Measurements from ENCODE around the gene SMIM31. TPM values are rescaled to one million over a fixed set of nuclear protein-coding genes. Genes with fewer than 3 reads are reported as not detected.

The SMIM31 gene
- total and polyA plus RNA-seq, 2 donors (not counting 1 experiment from before 2014, with no cell fraction given): not detected

GRCh38 chr4:164824581-164824980 is 70.7 kb downstream of the SMIM31 start:
- POLR2A ChIA-PET: no interaction called here
- CTCF ChIA-PET: no interaction called here

DNA sequence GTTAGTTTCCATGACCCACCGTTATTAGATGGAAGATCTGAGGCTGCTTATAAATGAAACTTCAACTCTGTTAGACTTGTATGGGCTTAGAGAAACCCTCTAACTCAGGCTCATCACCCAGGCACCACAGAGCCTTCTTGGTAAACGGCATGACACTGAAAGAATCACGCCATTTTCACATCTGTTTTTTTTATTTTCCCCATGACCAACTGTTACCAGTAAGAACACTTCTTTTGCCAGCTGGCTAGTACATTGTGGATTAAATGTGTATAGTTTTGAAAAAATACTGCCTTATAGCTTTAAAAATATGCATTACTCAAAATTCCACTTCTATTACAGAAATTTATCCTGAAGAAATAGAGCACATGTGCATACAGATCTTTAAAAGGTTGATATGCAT is 75.0 kb downstream of the SMIM31 start:
- no peaks in the 10 kb centered on the region for H3K4me1 Mint-ChIP-seq
- intact Hi-C loops (cut with micrococcal nuclease): no loop called here
- WGBS (ENCODE audit: insufficient coverage): no CpG with 5 or more reads among the region's 3 CpGs
- H3K27me3 Mint-ChIP-seq: no peaks in the 10 kb centered on the region
- H3K4me2 ChIP-seq (replicated peaks; ENCODE audit: low read depth, low read length, poor library complexity, severe bottlenecking): no peak overlapping the region
- CTCF ChIA-PET: no interaction called here
- no peaks in the 10 kb centered on the region for H3K9me3 ChIP-seq (ENCODE audit: control extremely low read depth in 1 of 3, control insufficient read depth in 2 of 3, insufficient read depth in 1 of 3, low read length in 2 of 3)
- no peak for DNase-seq
- no peaks in the 10 kb centered on the region for H3K36me3 ChIP-seq (replicated peaks in 1 of 2; ENCODE audit: control extremely low read depth in 1 of 2, control insufficient read depth in 1 of 2, extremely low read depth in 1 of 2, insufficient read depth in 2 of 2, low read length in 1 of 2)
- no peaks in the 10 kb centered on the region for H3K4me1 ChIP-seq (ENCODE audit: control insufficient read depth in 2 of 2, insufficient read depth in 2 of 2, low read length in 2 of 2)
- H3K9ac ChIP-seq (ENCODE audit: low read length): no peak overlapping the region
- H3K9me3 Mint-ChIP-seq (ENCODE audit: insufficient read depth): no peaks in the 10 kb centered on the region
- no peak overlapping the region for H3K4me3 Mint-ChIP-seq
- H3K27me3 ChIP-seq (replicated peaks in 1 of 4; ENCODE audit: control extremely low read depth in 1 of 4, control insufficient read depth in 3 of 4, insufficient read depth in 4 of 4, low read length in 3 of 4): no peaks in the 10 kb centered on the region
- H4K20me1 ChIP-seq (ENCODE audit: control insufficient read depth, insufficient read depth, low read length, poor library complexity, severe bottlenecking): no peaks in the 10 kb centered on the region
- no peak overlapping the region for H3K27ac Mint-ChIP-seq
- H3K4me3 ChIP-seq (ENCODE audit: control extremely low read depth in 1 of 5, extremely low read depth in 1 of 5, insufficient read depth in 1 of 5, low read depth in 2 of 5, low read length in 4 of 5): no peak overlapping the region
- TF ChIP-seq, protein P1, sequence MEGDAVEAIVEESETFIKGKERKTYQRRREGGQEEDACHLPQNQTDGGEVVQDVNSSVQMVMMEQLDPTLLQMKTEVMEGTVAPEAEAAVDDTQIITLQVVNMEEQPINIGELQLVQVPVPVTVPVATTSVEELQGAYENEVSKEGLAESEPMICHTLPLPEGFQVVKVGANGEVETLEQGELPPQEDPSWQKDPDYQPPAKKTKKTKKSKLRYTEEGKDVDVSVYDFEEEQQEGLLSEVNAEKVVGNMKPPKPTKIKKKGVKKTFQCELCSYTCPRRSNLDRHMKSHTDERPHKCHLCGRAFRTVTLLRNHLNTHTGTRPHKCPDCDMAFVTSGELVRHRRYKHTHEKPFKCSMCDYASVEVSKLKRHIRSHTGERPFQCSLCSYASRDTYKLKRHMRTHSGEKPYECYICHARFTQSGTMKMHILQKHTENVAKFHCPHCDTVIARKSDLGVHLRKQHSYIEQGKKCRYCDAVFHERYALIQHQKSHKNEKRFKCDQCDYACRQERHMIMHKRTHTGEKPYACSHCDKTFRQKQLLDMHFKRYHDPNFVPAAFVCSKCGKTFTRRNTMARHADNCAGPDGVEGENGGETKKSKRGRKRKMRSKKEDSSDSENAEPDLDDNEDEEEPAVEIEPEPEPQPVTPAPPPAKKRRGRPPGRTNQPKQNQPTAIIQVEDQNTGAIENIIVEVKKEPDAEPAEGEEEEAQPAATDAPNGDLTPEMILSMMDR (IDR thresholded peaks at IDR 0.05): no peak
- no peak for TF ChIP-seq EZH2 (IDR thresholded peaks at IDR 0.05; ENCODE audit: borderline replicate concordance, insufficient read depth, low read depth, low read length, poor library complexity, severe bottlenecking)
- no peak for ATAC-seq (ENCODE audit: low read depth)
- no peak overlapping the region for H2AFZ ChIP-seq (ENCODE audit: insufficient read depth, low read depth, low read length, poor library complexity, severe bottlenecking)
- POLR2A ChIA-PET: no interaction called here
- no peak overlapping the region for H3K27ac ChIP-seq (ENCODE audit: low read length in 2 of 2)
- no peaks in the 10 kb centered on the region for H3K79me2 ChIP-seq (ENCODE audit: control insufficient read depth, insufficient read depth, low read length)

More at GRCh38 chr4:164824581-164824980, 70.7 kb downstream of the SMIM31 start:
- no peak for TF ChIP-seq EZH2 (IDR thresholded peaks at IDR 0.05; ENCODE audit: borderline replicate concordance, insufficient read depth, low read depth, low read length, poor library complexity, severe bottlenecking)
- TF ChIP-seq, protein P1 (IDR thresholded peaks at IDR 0.05): no peak
- H3K9ac ChIP-seq (ENCODE audit: low read length): no peak overlapping the region
- no peaks in the 10 kb centered on the region for H3K4me1 Mint-ChIP-seq
- no CpG with 5 or more reads among the region's 4 CpGs for WGBS (ENCODE audit: insufficient coverage)
- no peak for ATAC-seq (ENCODE audit: low read depth)
- DNase-seq: no peak
- no peak overlapping the region for H3K27ac Mint-ChIP-seq
- no peaks in the 10 kb centered on the region for H3K4me1 ChIP-seq (ENCODE audit: control insufficient read depth in 2 of 2, insufficient read depth in 2 of 2, low read length in 2 of 2)
- no peak overlapping the region for H3K4me2 ChIP-seq (replicated peaks; ENCODE audit: low read depth, low read length, poor library complexity, severe bottlenecking)
- no peak overlapping the region for H3K27ac ChIP-seq (ENCODE audit: low read length in 2 of 2)
- no peak overlapping the region for H3K4me3 Mint-ChIP-seq
- H3K27me3 ChIP-seq (replicated peaks in 1 of 4; ENCODE audit: control extremely low read depth in 1 of 4, control insufficient read depth in 3 of 4, insufficient read depth in 4 of 4, low read length in 3 of 4): peaks cover 0 to 5% (median 0%) of the 10 kb centered on the region in 4 experiments
- H3K36me3 ChIP-seq (replicated peaks in 1 of 2; ENCODE audit: control extremely low read depth in 1 of 2, control insufficient read depth in 1 of 2, extremely low read depth in 1 of 2, insufficient read depth in 2 of 2, low read length in 1 of 2): no peaks in the 10 kb centered on the region
- no peaks in the 10 kb centered on the region for H3K9me3 Mint-ChIP-seq (ENCODE audit: insufficient read depth)
- no peaks in the 10 kb centered on the region for H4K20me1 ChIP-seq (ENCODE audit: control insufficient read depth, insufficient read depth, low read length, poor library complexity, severe bottlenecking)
- no peak overlapping the region for H3K4me3 ChIP-seq (ENCODE audit: control extremely low read depth in 1 of 5, extremely low read depth in 1 of 5, insufficient read depth in 1 of 5, low read depth in 2 of 5, low read length in 4 of 5)
- peaks cover 16% of the 10 kb centered on the region for H3K27me3 Mint-ChIP-seq
- no peaks in the 10 kb centered on the region for H3K79me2 ChIP-seq (ENCODE audit: control insufficient read depth, insufficient read depth, low read length)
- intact Hi-C loops (cut with micrococcal nuclease): no loop called here
- no peaks in the 10 kb centered on the region for H3K9me3 ChIP-seq (ENCODE audit: control extremely low read depth in 1 of 3, control insufficient read depth in 2 of 3, insufficient read depth in 1 of 3, low read length in 2 of 3)
- no peak overlapping the region for H2AFZ ChIP-seq (ENCODE audit: insufficient read depth, low read depth, low read length, poor library complexity, severe bottlenecking)

All from B cell (primary cell).